Measurements from ENCODE around the gene MAX. TPM values are rescaled to one million over a fixed set of nuclear protein-coding genes. Genes with fewer than 3 reads are reported as not detected.

Gene MAX
- total RNA-seq, 4 donors from 2014 or later: 61.8 to 87.1 (median 80.9) TPM

GRCh38 chr14:65106736-65107135, 4.4 kb upstream of the MAX start:
- no peaks in the 10 kb centered on the region for H3K9me3 ChIP-seq
- 56% methylated on average over 1 of the region's 1 CpG for WGBS, 2 donors (ENCODE audit: low coverage in 1 of 2)
- H3K27ac ChIP-seq: no peak overlapping the region
- H3K27me3 ChIP-seq: no peaks in the 10 kb centered on the region
- H3K36me3 ChIP-seq: no peaks in the 10 kb centered on the region
- TF ChIP-seq POLR2AphosphoS5 (IDR thresholded peaks at IDR 0.05) (no peak), CTCF (IDR thresholded peaks at IDR 0.05) (no peak), EP300 (IDR thresholded peaks at IDR 0.05) (no peak), POLR2A (IDR thresholded peaks at IDR 0.05) (no peak)
- no peak overlapping the region for H3K4me3 ChIP-seq
- ATAC-seq: no peak
- H3K4me1 ChIP-seq: peaks cover 0 to 8% (median 0%) of the 10 kb centered on the region in 3 donors

DNA sequence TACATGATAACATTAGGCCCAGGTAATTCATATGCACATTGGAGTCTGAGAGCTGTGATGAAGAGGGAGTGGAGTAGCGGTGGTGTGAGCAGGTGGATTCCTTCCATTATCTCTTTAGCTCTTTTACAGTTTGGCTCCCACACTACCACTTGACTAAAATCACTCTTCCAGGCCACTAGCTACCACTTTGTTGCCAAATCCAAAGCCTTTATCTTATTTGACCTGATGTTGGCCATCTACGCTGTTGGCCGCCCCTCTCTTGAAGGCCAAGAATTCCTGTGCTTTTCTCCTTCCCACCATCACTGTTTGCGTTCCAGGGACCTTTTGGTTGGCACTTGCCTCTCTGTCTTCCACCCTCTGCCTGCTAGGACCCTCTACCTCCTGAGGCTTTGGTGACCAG, 4.0 kb upstream of the MAX start:
- WGBS, 2 donors (ENCODE audit: low coverage in 1 of 2): 87 to 100% methylated on average over 2 to 4 of the region's 4 CpGs
- no peak overlapping the region for H3K27ac ChIP-seq
- H3K4me3 ChIP-seq: no peak overlapping the region
- H3K4me1 ChIP-seq: peaks cover 0 to 11% (median 0%) of the 10 kb centered on the region in 3 donors
- H3K36me3 ChIP-seq: no peaks in the 10 kb centered on the region
- no peaks in the 10 kb centered on the region for H3K9me3 ChIP-seq
- no peaks in the 10 kb centered on the region for H3K27me3 ChIP-seq
- ATAC-seq: no peak
- no peak for TF ChIP-seq POLR2A (IDR thresholded peaks at IDR 0.05)
- no peak for TF ChIP-seq POLR2AphosphoS5 (IDR thresholded peaks at IDR 0.05)
- TF ChIP-seq EP300 (IDR thresholded peaks at IDR 0.05): no peak
- no peak for TF ChIP-seq CTCF (IDR thresholded peaks at IDR 0.05)

- WGBS, 2 donors (ENCODE audit: low coverage in 1 of 2): 82 to 92% methylated on average over 3 of the region's 3 CpGs
- H3K4me3 ChIP-seq: no peak overlapping the region
- no peaks in the 10 kb centered on the region for H3K9me3 ChIP-seq
- H3K27ac ChIP-seq: no peak overlapping the region
- no peak for TF ChIP-seq EP300 (IDR thresholded peaks at IDR 0.05)
- no peak for TF ChIP-seq CTCF (IDR thresholded peaks at IDR 0.05)
- no peak for TF ChIP-seq POLR2AphosphoS5 (IDR thresholded peaks at IDR 0.05)
- TF ChIP-seq POLR2A (IDR thresholded peaks at IDR 0.05): no peak
- H3K27me3 ChIP-seq: no peaks in the 10 kb centered on the region
- peaks cover 0 to 6% of the 10 kb centered on the region in 2 donors for H3K36me3 ChIP-seq
- no peak for ATAC-seq
- peaks cover 0 to 26% (median 10%) of the 10 kb centered on the region in 3 donors for H3K4me1 ChIP-seq
These were observed 2.5 kb upstream of the MAX start for GRCh38 chr14:65104791-65105190.

DNA sequence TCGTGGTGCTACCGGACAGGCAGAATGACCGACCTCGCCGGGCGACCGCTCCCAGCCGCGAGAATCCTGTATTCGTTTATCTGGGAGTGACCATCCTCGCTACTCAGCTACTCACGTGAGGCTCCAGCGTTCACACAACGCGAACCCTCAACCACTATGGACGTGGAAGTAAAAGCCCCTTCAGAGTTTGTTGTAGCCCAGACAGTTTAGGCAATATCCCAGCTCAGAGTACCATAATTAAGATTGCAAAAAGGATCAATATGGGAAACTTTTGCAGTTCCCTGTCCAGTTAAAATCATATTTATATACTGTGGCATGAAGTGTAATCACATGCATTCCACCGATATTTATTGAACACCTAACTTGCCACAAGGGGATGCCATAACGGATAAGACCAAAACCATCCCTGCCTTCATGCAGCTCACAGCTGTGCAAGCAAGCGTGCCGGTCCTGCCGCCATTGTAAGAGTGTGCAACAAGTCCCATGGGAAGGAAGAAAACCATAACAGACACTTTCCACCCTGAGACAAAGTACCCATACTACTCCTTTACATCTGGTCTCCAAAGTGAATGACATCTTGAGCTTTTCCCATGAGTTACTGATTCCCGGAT, 938 bp upstream of the MAX start:
- no peaks in the 10 kb centered on the region for H3K27me3 ChIP-seq
- WGBS, 2 donors (ENCODE audit: low coverage in 1 of 2): 25 to 35% methylated on average over 4 to 10 of the region's 22 CpGs
- peak overlapping the region in 3 of 4 donors; percentile 52 to 71 (median 62) for H3K27ac ChIP-seq
- no peaks in the 10 kb centered on the region for H3K9me3 ChIP-seq
- no peak for TF ChIP-seq POLR2AphosphoS5 (IDR thresholded peaks at IDR 0.05)
- no peak for TF ChIP-seq CTCF (IDR thresholded peaks at IDR 0.05)
- no peak for TF ChIP-seq POLR2A (IDR thresholded peaks at IDR 0.05)
- no peak for TF ChIP-seq EP300 (IDR thresholded peaks at IDR 0.05)
- H3K4me1 ChIP-seq: peaks cover 1 to 42% (median 12%) of the 10 kb centered on the region in 3 donors
- H3K4me3 ChIP-seq: peak overlapping the region; percentile 59 to 82
- peaks cover 0 to 9% of the 10 kb centered on the region in 2 donors for H3K36me3 ChIP-seq
- no peak for ATAC-seq
